ENCODE results near the gene PPFIBP2. TPM values are rescaled to one million over a fixed set of nuclear protein-coding genes. Genes with fewer than 3 reads are reported as not detected.
A peak's percentile ranks its signal among the peaks of the same experiment; 100 is the strongest.

Gene PPFIBP2
- total and polyA plus RNA-seq, 11 donors, result 10.5 to 31.1 (median 20.8) TPM

DNA sequence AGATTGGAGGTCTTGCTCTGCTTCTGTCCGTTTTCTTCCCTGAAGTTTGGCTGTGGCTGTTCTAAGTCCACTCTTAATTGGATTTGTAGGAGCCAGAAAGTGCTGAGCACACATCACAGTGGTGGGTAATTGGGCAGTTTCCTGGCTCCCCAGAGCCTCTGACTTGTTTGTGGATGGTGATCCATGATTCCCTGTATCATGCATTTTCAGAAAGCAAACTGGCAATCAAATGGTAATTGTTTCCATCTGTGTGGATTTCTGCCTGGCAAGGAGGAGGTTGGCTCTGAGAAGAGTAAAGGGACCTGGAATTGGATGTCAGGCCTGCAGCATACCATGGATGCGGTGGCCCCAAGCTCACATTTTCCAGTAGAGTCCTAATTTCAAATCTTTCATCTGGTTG lies 49.5 kb downstream of the PPFIBP2 start:
- Histone ChIP-seq H3K4me1 (peaks cover 0 to under 1% (median 0%) of the 10 kb centered on the region in 12 donors), H3K27ac (no peak overlapping the region), H3K36me3 (peaks cover 0 to 7% (median 0%) of the 10 kb centered on the region in 9 donors), H3K4me3 (no peak overlapping the region), H3K27me3 (no peaks in the 10 kb centered on the region), H3K9me3 (peaks cover 0 to 4% (median 0%) of the 10 kb centered on the region in 12 donors)
- DNase-seq, result no peak
- ATAC-seq, result no peak
- intact Hi-C loops (cut with DNase I), result no loop called here
- 85 to 98% (median 91%) methylated on average over 2 of the region's 2 CpGs for WGBS, 4 donors
- TF ChIP-seq, protein P1, sequence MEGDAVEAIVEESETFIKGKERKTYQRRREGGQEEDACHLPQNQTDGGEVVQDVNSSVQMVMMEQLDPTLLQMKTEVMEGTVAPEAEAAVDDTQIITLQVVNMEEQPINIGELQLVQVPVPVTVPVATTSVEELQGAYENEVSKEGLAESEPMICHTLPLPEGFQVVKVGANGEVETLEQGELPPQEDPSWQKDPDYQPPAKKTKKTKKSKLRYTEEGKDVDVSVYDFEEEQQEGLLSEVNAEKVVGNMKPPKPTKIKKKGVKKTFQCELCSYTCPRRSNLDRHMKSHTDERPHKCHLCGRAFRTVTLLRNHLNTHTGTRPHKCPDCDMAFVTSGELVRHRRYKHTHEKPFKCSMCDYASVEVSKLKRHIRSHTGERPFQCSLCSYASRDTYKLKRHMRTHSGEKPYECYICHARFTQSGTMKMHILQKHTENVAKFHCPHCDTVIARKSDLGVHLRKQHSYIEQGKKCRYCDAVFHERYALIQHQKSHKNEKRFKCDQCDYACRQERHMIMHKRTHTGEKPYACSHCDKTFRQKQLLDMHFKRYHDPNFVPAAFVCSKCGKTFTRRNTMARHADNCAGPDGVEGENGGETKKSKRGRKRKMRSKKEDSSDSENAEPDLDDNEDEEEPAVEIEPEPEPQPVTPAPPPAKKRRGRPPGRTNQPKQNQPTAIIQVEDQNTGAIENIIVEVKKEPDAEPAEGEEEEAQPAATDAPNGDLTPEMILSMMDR (IDR thresholded peaks at IDR 0.05), result no peak
- TF ChIP-seq POLR2A (IDR thresholded peaks at IDR 0.05), result no peak

DNA sequence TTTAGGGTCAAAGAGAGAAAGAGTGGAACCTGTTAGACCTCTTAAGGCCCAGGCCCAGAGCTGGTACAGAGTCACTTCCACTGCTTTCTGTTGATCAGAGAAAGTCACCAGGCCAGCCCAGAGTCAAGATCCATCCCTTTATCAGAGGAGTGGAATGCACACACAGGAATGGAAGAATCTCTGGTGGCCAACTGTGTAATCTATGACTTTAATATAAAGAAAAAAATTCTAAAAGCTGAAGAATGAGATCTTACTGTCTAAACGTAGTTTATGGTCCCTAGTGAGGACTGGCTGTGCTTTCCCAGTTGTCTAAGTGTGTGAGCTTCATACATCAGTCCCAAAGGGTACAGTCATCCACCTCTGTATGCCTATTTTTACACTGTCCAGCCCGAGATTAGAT lies 51.0 kb downstream of the PPFIBP2 start:
- Histone ChIP-seq H3K9me3 (peaks cover 0 to 6% (median 0%) of the 10 kb centered on the region in 12 donors), H3K36me3 (peaks cover 0 to 7% (median 0%) of the 10 kb centered on the region in 9 donors), H3K27ac (no peak overlapping the region), H3K4me1 (no peaks in the 10 kb centered on the region), H3K27me3 (no peaks in the 10 kb centered on the region), H3K4me3 (no peak overlapping the region)
- WGBS, 4 donors, result 38 to 49% (median 43%) methylated on average over 2 of the region's 2 CpGs
- TF ChIP-seq POLR2A (IDR thresholded peaks at IDR 0.05), result no peak
- TF ChIP-seq, protein P1 (IDR thresholded peaks at IDR 0.05), result no peak
- intact Hi-C loops (cut with DNase I), result no loop called here
- DNase-seq (no peak), ATAC-seq (no peak)

DNA sequence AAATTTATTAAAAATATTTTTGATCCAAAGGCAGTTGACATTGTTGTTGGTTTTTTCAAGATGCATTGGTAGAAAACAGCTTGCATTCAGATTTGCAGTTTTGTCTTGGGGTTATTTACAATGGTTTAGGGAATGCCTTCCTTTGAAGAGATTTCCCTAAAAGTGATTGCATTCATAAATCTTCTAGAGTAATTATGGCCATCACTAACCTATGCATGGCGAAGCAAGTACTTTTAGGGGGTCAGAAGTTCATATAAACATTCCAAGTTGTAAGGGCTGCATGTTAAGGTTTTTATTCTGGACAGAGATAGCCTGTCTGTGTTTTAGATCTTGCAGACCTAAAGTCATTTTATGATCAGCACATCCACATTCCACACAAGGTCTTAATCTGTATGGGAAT lies 53.5 kb downstream of the PPFIBP2 start:
- intact Hi-C loops (cut with DNase I), result no loop called here
- H3K4me3 ChIP-seq, result no peak overlapping the region
- peaks cover 0 to 6% (median 0%) of the 10 kb centered on the region in 12 donors for H3K9me3 ChIP-seq
- H3K36me3 ChIP-seq, result peaks cover 0 to 7% (median 0%) of the 10 kb centered on the region in 9 donors
- no peaks in the 10 kb centered on the region for H3K27me3 ChIP-seq
- peaks cover 0 to 10% (median 7%) of the 10 kb centered on the region in 12 donors for H3K4me1 ChIP-seq
- WGBS, 4 donors, result 69 to 85% (median 78%) methylated on average over 1 of the region's 1 CpG
- no peak overlapping the region for H3K27ac ChIP-seq
- ATAC-seq (no peak), DNase-seq (no peak)
- TF ChIP-seq POLR2A (IDR thresholded peaks at IDR 0.05), result no peak
- TF ChIP-seq, protein P1 (IDR thresholded peaks at IDR 0.05), result no peak

DNA sequence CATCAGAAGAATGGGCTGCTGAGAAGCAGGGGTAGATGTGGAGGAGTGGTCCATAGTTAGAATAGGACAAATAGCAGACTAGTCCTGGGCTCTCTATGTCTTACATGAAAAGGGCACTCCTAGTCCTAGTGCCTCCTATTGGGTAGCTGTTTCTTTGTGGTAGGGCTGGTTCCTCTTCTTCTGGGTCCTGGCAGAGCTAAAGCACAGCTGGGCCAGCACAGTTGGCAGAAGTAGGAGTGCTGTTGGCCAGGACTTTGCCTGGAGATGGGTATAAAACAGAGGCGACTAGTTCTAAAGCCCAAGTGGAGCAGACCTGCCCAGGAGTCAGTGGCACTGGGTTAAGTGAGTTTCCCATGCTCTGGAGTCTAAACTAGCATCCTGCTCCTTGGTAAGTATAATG lies 55.2 kb downstream of the PPFIBP2 start:
- no peak overlapping the region for H3K4me3 ChIP-seq
- peaks cover 0 to 7% (median 0%) of the 10 kb centered on the region in 9 donors for H3K36me3 ChIP-seq
- 67 to 93% (median 82%) methylated on average over 1 of the region's 1 CpG for WGBS, 4 donors
- H3K27me3 ChIP-seq, result no peaks in the 10 kb centered on the region
- intact Hi-C loops (cut with DNase I), result loop anchor here in 1 of 10 donors (2.0 kb wide), 1 partner anchor 54 kb away; no protein-coding TSS in a partner anchor
- H3K4me1 ChIP-seq, result peaks cover 0 to 13% (median 9%) of the 10 kb centered on the region in 12 donors
- H3K9me3 ChIP-seq, result peaks cover 0 to 6% (median 0%) of the 10 kb centered on the region in 12 donors
- DNase-seq, result no peak
- TF ChIP-seq, protein P1 (IDR thresholded peaks at IDR 0.05), result no peak
- TF ChIP-seq POLR2A (IDR thresholded peaks at IDR 0.05), result no peak
- H3K27ac ChIP-seq, result no peak overlapping the region
- peak in 2 of 4 donors; percentile 14 to 28 for ATAC-seq
